ENCODE data around the gene ZNF888. TPM values are rescaled to one million over a fixed set of nuclear protein-coding genes. Genes with fewer than 3 reads are reported as not detected.

Gene ZNF888
- polyA plus RNA-seq, 1 donor from 2014 or later, result 0.26 TPM

DNA sequence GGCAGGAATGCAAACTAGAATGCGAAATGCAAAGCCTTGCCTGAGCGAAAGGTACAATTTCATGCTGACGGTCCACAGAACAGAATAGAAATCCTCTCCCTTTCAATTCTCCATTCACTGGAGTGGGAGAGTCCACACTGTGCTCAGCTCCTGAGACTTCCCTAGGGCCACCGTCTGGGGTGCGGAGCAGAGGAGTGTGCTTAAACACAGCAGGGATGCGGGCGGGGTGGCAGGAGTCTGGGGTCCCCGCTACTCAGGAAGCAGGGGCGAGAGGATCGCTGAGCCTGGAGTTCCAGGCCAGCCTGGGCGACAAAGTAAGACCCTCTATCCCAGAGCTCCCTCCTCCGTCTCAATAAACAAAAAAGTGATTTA is 40.0 kb upstream of the ZNF888 start:
- H3K9me3 ChIP-seq (ENCODE audit: low read length), result no peaks in the 10 kb centered on the region
- H3K4me2 ChIP-seq (ENCODE audit: low read length), result peak overlapping the region; percentile 85
- H3K79me2 ChIP-seq (replicated peaks; ENCODE audit: insufficient read depth, low read length), result no peaks in the 10 kb centered on the region
- H3K36me3 ChIP-seq (ENCODE audit: insufficient read depth, low read length), result no peaks in the 10 kb centered on the region
- no peaks in the 10 kb centered on the region for H4K20me1 ChIP-seq (ENCODE audit: insufficient read depth)
- no peak overlapping the region for H3K27ac ChIP-seq (ENCODE audit: low read length)
- no peaks in the 10 kb centered on the region for H3F3A ChIP-seq (ENCODE audit: insufficient read depth, low read length, poor library complexity, severe bottlenecking)
- no peaks in the 10 kb centered on the region for H3K27me3 ChIP-seq (ENCODE audit: insufficient read depth, low read depth, low read length)
- TF ChIP-seq TAF1 (IDR thresholded peaks at IDR 0.05; ENCODE audit: low read depth), result no peak
- TF ChIP-seq, protein P1, sequence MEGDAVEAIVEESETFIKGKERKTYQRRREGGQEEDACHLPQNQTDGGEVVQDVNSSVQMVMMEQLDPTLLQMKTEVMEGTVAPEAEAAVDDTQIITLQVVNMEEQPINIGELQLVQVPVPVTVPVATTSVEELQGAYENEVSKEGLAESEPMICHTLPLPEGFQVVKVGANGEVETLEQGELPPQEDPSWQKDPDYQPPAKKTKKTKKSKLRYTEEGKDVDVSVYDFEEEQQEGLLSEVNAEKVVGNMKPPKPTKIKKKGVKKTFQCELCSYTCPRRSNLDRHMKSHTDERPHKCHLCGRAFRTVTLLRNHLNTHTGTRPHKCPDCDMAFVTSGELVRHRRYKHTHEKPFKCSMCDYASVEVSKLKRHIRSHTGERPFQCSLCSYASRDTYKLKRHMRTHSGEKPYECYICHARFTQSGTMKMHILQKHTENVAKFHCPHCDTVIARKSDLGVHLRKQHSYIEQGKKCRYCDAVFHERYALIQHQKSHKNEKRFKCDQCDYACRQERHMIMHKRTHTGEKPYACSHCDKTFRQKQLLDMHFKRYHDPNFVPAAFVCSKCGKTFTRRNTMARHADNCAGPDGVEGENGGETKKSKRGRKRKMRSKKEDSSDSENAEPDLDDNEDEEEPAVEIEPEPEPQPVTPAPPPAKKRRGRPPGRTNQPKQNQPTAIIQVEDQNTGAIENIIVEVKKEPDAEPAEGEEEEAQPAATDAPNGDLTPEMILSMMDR (IDR thresholded peaks at IDR 0.05; ENCODE audit: poor library complexity, severe bottlenecking), result no peak
- TF ChIP-seq MXI1 (conservative IDR thresholded peaks at IDR 0.05; ENCODE audit: poor library complexity, severe bottlenecking), result no peak
- no peak for TF ChIP-seq RAD21 (conservative IDR thresholded peaks at IDR 0.05)
- no peak for TF ChIP-seq POLR2AphosphoS5 (IDR thresholded peaks at IDR 0.05)
- no peaks in the 10 kb centered on the region for H3K9me2 ChIP-seq (ENCODE audit: insufficient read depth, low read length)
- H3K9ac ChIP-seq (ENCODE audit: low read length), result peak overlapping the region; percentile 49
- H2AFZ ChIP-seq (ENCODE audit: low read depth, low read length), result peak overlapping the region; percentile 66
- H3K4me3 ChIP-seq (ENCODE audit: low read length), result peak overlapping the region; percentile 75

DNA sequence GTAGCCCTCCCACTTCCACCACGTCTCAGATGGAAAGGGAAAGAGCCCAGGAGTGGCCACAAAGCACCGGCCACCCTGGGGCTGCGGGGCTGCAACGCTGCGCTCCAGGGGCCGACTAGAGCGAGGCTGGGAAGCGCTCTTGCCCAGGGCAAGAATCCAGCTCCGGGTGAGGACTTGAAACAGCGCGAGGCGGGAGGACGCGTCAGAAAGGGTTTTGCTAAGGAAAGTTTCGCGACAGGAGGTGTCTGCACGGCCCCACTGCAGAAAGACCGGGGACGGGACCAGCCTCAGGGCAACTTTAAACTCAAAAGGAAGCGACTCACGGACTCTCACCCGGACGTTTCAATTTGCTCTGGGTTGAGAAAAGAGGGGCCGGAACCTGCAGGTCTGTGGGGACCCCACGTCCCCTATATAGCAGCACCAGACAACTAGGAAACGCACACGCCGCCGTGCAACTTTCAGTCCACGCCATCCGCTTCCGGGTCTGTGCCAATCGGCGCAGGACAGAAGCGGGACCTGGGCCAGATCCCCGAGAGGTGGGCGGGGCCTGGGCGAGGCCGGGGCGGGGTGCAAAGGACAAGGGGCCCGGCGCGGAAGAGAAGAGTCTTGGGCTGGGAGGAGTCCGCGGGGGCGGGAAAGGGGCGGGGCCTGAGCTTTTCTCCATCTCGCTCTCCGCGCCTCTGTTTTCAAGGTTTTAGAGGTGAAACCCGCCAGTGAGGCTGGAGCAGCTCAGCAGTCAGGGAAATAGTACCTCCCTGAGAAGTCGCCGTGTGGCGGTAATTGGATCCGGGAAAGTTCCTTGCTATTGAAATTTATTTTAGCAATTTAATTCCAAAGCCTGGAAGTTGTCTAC is 39.4 kb upstream of the ZNF888 start, which contains the start of gene ZNF816:
TSS of gene ZNF816 (minus strand) at position 488 of the 853 bp plus-strand sequence. CDS start 6,792 bp downstream, outside the sequence.
- no peak within 1 kb of the TSS for H3K27ac ChIP-seq (ENCODE audit: low read length)
- H3K36me3 ChIP-seq (ENCODE audit: insufficient read depth, low read length), result no peaks in the 10 kb centered on the region
- TF ChIP-seq POLR2AphosphoS5 (IDR thresholded peaks at IDR 0.05) (no peak), EZH2 (IDR thresholded peaks at IDR 0.05; ENCODE audit: borderline replicate concordance, insufficient read depth, low read length, poor library complexity, severe bottlenecking) (no peak), SMC3 (conservative IDR thresholded peaks at IDR 0.05; ENCODE audit: poor library complexity) (no peak), MXI1 (conservative IDR thresholded peaks at IDR 0.05; ENCODE audit: poor library complexity, severe bottlenecking) (no peak), EP300 (conservative IDR thresholded peaks at IDR 0.05; ENCODE audit: poor library complexity, severe bottlenecking) (no peak), TAF1 (IDR thresholded peaks at IDR 0.05; ENCODE audit: low read depth) (no peak), RAD21 (conservative IDR thresholded peaks at IDR 0.05) (no peak)
- TF ChIP-seq, protein P1 (IDR thresholded peaks at IDR 0.05; ENCODE audit: poor library complexity, severe bottlenecking), result no peak
- TF ChIP-seq, protein P2, sequence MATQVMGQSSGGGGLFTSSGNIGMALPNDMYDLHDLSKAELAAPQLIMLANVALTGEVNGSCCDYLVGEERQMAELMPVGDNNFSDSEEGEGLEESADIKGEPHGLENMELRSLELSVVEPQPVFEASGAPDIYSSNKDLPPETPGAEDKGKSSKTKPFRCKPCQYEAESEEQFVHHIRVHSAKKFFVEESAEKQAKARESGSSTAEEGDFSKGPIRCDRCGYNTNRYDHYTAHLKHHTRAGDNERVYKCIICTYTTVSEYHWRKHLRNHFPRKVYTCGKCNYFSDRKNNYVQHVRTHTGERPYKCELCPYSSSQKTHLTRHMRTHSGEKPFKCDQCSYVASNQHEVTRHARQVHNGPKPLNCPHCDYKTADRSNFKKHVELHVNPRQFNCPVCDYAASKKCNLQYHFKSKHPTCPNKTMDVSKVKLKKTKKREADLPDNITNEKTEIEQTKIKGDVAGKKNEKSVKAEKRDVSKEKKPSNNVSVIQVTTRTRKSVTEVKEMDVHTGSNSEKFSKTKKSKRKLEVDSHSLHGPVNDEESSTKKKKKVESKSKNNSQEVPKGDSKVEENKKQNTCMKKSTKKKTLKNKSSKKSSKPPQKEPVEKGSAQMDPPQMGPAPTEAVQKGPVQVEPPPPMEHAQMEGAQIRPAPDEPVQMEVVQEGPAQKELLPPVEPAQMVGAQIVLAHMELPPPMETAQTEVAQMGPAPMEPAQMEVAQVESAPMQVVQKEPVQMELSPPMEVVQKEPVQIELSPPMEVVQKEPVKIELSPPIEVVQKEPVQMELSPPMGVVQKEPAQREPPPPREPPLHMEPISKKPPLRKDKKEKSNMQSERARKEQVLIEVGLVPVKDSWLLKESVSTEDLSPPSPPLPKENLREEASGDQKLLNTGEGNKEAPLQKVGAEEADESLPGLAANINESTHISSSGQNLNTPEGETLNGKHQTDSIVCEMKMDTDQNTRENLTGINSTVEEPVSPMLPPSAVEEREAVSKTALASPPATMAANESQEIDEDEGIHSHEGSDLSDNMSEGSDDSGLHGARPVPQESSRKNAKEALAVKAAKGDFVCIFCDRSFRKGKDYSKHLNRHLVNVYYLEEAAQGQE (IDR thresholded peaks at IDR 0.05; ENCODE audit: borderline replicate concordance), result no peak
- no peaks in the 10 kb centered on the region for H3F3A ChIP-seq (ENCODE audit: insufficient read depth, low read length, poor library complexity, severe bottlenecking)
- no peaks in the 10 kb centered on the region for H3K9me3 ChIP-seq (ENCODE audit: low read length)
- peak within 1 kb of the TSS; percentile 85 for H3K4me2 ChIP-seq (ENCODE audit: low read length)
- peak within 1 kb of the TSS; percentile 49 for H3K9ac ChIP-seq (ENCODE audit: low read length)
- no peaks in the 10 kb centered on the region for H3K79me2 ChIP-seq (replicated peaks; ENCODE audit: insufficient read depth, low read length)
- peak within 1 kb of the TSS; percentile 66 for H2AFZ ChIP-seq (ENCODE audit: low read depth, low read length)
- H3K27me3 ChIP-seq (ENCODE audit: insufficient read depth, low read depth, low read length), result no peaks in the 10 kb centered on the region
- no peaks in the 10 kb centered on the region for H3K9me2 ChIP-seq (ENCODE audit: insufficient read depth, low read length)
- H4K20me1 ChIP-seq (ENCODE audit: insufficient read depth), result no peaks in the 10 kb centered on the region
- peak within 1 kb of the TSS; percentile 75 for H3K4me3 ChIP-seq (ENCODE audit: low read length)

Measured in neural cell (in vitro differentiated cells).